WTC11 (cell line): ENCODE data around the gene KAZN.

Experiments
- ATF3 ChIP-seq: sonication (generic); formaldehyde crosslinking; conservative IDR thresholded peaks from 2 replicates; pipeline ENCODE4 v1.8.1; 2022; ENCODE audit warnings: mild to moderate bottlenecking, missing genetic modification reagents
- CREB1 ChIP-seq: sonication (generic); formaldehyde crosslinking; IDR thresholded peaks from 2 replicates; pipeline ENCODE4 v1.8.0; 2023; ENCODE audit warnings: mild to moderate bottlenecking, missing genetic modification reagents
- CTCF ChIP-seq: fragments of 200-600 bp; IDR thresholded peaks from 2 replicates; pipeline ENCODE4 v1.8.0; 2022; ENCODE audit warnings: antibody characterized with exemption
- FOXP4 ChIP-seq: sonication (generic); formaldehyde crosslinking; IDR thresholded peaks from 2 replicates; pipeline ENCODE4 v1.8.0; 2022; ENCODE audit warnings: mild to moderate bottlenecking, missing genetic modification reagents
- JUN ChIP-seq: sonication (generic); formaldehyde crosslinking; IDR thresholded peaks from 2 replicates; pipeline ENCODE4 v1.8.0; 2023; ENCODE audit warnings: mild to moderate bottlenecking, missing genetic modification reagents
- NR1H2 ChIP-seq: sonication (generic); formaldehyde crosslinking; IDR thresholded peaks from 2 replicates; pipeline ENCODE4 v1.9.0; 2021; ENCODE audit warnings: mild to moderate bottlenecking, moderate library complexity, missing genetic modification reagents
- SMAD3 ChIP-seq: sonication (generic); formaldehyde crosslinking; IDR thresholded peaks from 2 replicates; pipeline ENCODE4 v1.8.0; 2022; ENCODE audit warnings: missing genetic modification reagents, mild to moderate bottlenecking, borderline replicate concordance
- TCF7 ChIP-seq: sonication (generic); formaldehyde crosslinking; IDR thresholded peaks from 2 replicates; pipeline ENCODE4 v1.8.0; 2022; ENCODE audit warnings: mild to moderate bottlenecking, low read depth, missing genetic modification reagents, moderate library complexity
- ZBTB21 ChIP-seq: sonication (generic); formaldehyde crosslinking; IDR thresholded peaks from 2 replicates; pipeline ENCODE4 v1.8.1; 2023; ENCODE audit warnings: mild to moderate bottlenecking, missing genetic modification reagents, borderline replicate concordance
- TF ChIP-seq, protein P1 (sequence below): sonication (generic); formaldehyde crosslinking; IDR thresholded peaks from 2 replicates; pipeline ENCODE4 v1.8.1; 2022; ENCODE audit warnings: low read depth, missing genetic modification reagents, borderline replicate concordance

DNA sequence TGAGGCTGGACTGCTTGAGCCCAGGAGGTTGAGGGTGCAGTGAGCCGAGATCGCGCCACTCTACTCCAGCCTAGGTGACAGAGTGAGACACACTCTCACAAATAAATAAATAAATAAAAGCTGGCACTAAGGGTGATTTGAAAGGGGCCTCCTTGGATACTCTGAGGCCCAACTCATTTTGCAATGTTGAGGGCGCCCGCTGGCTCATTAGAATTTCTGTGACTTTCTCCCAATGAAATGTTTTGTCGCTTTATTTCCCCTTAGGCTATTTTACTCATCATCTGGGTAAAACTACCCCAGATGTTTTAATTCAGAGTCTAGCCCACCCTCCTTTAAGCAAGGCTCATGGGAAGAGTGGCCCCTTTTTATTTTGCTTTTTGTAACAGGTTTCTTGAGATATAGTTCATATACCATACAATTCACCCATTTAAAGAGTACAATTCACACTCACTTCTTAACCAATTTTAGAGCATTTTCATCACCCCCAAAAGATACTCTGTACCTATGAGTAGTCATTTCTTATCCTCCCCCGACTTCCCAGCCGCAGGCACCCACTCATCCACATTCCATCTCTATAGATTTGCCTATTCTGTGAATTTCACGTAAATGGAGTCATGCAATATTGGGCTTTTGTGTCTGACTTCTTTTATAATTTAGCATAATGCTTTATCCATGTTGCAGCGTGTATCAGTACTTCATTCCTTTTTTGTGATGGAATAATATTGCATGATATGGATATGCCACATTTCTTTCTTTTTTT is 259.1 kb downstream of the KAZN start:
- TF ChIP-seq CTCF (no peak), JUN (CRISPR knock-in tag) (no peak), FOXP4 (CRISPR knock-in tag) (no peak), SMAD3 (CRISPR knock-in tag) (no peak), NR1H2 (CRISPR knock-in tag) (no peak), ZBTB21 (no peak), ATF3 (CRISPR knock-in tag) (no peak), TCF7 (CRISPR knock-in tag) (no peak), CREB1 (no peak)
- TF ChIP-seq, protein P1, sequence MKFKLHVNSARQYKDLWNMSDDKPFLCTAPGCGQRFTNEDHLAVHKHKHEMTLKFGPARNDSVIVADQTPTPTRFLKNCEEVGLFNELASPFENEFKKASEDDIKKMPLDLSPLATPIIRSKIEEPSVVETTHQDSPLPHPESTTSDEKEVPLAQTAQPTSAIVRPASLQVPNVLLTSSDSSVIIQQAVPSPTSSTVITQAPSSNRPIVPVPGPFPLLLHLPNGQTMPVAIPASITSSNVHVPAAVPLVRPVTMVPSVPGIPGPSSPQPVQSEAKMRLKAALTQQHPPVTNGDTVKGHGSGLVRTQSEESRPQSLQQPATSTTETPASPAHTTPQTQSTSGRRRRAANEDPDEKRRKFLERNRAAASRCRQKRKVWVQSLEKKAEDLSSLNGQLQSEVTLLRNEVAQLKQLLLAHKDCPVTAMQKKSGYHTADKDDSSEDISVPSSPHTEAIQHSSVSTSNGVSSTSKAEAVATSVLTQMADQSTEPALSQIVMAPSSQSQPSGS (CRISPR knock-in tag), result no peak
